Measurements from ENCODE around the gene ADPRHL1. TPM values are rescaled to one million over a fixed set of nuclear protein-coding genes. Genes with fewer than 3 reads are reported as not detected.
A peak's percentile ranks its signal among the peaks of the same experiment; 100 is the strongest.

ADPRHL1 gene
- total RNA-seq, 1 donor from 2014 or later: 8.4 TPM

GRCh38 chr13:113407531-113408393 lies 45.5 kb downstream of the ADPRHL1 start:
- H3K27me3 Mint-ChIP-seq (ENCODE audit: low read depth): no peaks in the 10 kb centered on the region
- no peaks in the 10 kb centered on the region for H3K36me3 Mint-ChIP-seq (ENCODE audit: low read depth)
- TF ChIP-seq CTCF (IDR thresholded peaks at IDR 0.05): no peak
- peaks cover 56% of the 10 kb centered on the region for H3K4me1 Mint-ChIP-seq (ENCODE audit: low read depth)
- no peaks in the 10 kb centered on the region for H3K9me3 Mint-ChIP-seq (ENCODE audit: low read depth)
- DNase-seq (ENCODE audit: low spot score): peak; percentile 94
- H3K4me3 Mint-ChIP-seq (ENCODE audit: unreplicated experiment): no peak overlapping the region
- H3K27ac Mint-ChIP-seq (ENCODE audit: unreplicated experiment): no peak overlapping the region

- Mint-ChIP-seq H3K27ac (ENCODE audit: unreplicated experiment) (no peak overlapping the region), H3K4me1 (ENCODE audit: low read depth) (peaks cover 62% of the 10 kb centered on the region), H3K9me3 (ENCODE audit: low read depth) (no peaks in the 10 kb centered on the region), H3K36me3 (ENCODE audit: low read depth) (no peaks in the 10 kb centered on the region), H3K27me3 (ENCODE audit: low read depth) (no peaks in the 10 kb centered on the region), H3K4me3 (ENCODE audit: unreplicated experiment) (no peak overlapping the region)
- no peak for TF ChIP-seq CTCF (IDR thresholded peaks at IDR 0.05)
- DNase-seq (ENCODE audit: low spot score): peak; percentile 93
Observed at GRCh38 chr13:113407103-113407530, 46.2 kb downstream of the ADPRHL1 start.

GRCh38 chr13:113406321-113407102 lies 46.8 kb downstream of the ADPRHL1 start:
- DNase-seq (ENCODE audit: low spot score): peak; percentile 71
- H3K27ac Mint-ChIP-seq (ENCODE audit: unreplicated experiment): peak overlapping the region; percentile 75
- H3K9me3 Mint-ChIP-seq (ENCODE audit: low read depth): no peaks in the 10 kb centered on the region
- H3K27me3 Mint-ChIP-seq (ENCODE audit: low read depth): no peaks in the 10 kb centered on the region
- H3K36me3 Mint-ChIP-seq (ENCODE audit: low read depth): no peaks in the 10 kb centered on the region
- peaks cover 62% of the 10 kb centered on the region for H3K4me1 Mint-ChIP-seq (ENCODE audit: low read depth)
- peak overlapping the region; percentile 47 for H3K4me3 Mint-ChIP-seq (ENCODE audit: unreplicated experiment)
- TF ChIP-seq CTCF (IDR thresholded peaks at IDR 0.05): no peak

GRCh38 chr13:113405481-113406300 lies 47.6 kb downstream of the ADPRHL1 start:
- Mint-ChIP-seq H3K27ac (ENCODE audit: unreplicated experiment) (peak overlapping the region; percentile 75), H3K36me3 (ENCODE audit: low read depth) (no peaks in the 10 kb centered on the region), H3K9me3 (ENCODE audit: low read depth) (no peaks in the 10 kb centered on the region), H3K4me3 (ENCODE audit: unreplicated experiment) (peak overlapping the region; percentile 47), H3K4me1 (ENCODE audit: low read depth) (peaks cover 61% of the 10 kb centered on the region), H3K27me3 (ENCODE audit: low read depth) (no peaks in the 10 kb centered on the region)
- no peak for TF ChIP-seq CTCF (IDR thresholded peaks at IDR 0.05)
- peak; percentile 91 for DNase-seq (ENCODE audit: low spot score)

Measured in chondrocyte (in vitro differentiated cells).